Pulmonary artery endothelial cell (primary cell): ENCODE measurements around the gene SMPD2. TPM values are rescaled to one million over a fixed set of nuclear protein-coding genes. Genes with fewer than 3 reads are reported as not detected.

Experiments used
- DNase-seq: peaks from one replicate; pipeline ENCODE4 v3.0.0-alpha.2; 2011; ENCODE audit warnings: low read depth, low spot score
- total RNA-seq: library from RNA; depleted of rRNA; stranded (reverse); fragments of >200 nt; gene quantifications from 2 replicates; pipeline ENCODE4 v1.2.3, GENCODE V29; 2014

Gene SMPD2
- total RNA-seq, 1 donor from 2014 or later: 10.7 TPM

DNA sequence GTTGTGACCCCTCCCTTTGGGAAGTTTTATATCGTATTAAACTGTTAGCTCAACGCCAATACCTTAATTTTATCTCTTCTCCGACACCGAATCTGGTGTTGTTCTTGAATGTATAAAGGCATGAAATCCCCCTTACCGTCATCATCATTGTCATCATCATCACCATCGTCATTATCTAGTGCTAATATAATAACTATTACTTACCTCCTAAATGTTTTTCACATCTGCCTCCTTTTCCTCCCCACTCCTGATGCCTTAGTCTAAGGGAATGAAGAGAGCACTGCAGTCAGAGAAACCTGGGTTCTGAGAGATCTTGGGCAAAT is 43.2 kb downstream of the SMPD2 start:
- DNase-seq: no peak

- no peak for DNase-seq
These were observed 43.6 kb downstream of the SMPD2 start for GRCh38 chr6:109484122-109484521.

DNA sequence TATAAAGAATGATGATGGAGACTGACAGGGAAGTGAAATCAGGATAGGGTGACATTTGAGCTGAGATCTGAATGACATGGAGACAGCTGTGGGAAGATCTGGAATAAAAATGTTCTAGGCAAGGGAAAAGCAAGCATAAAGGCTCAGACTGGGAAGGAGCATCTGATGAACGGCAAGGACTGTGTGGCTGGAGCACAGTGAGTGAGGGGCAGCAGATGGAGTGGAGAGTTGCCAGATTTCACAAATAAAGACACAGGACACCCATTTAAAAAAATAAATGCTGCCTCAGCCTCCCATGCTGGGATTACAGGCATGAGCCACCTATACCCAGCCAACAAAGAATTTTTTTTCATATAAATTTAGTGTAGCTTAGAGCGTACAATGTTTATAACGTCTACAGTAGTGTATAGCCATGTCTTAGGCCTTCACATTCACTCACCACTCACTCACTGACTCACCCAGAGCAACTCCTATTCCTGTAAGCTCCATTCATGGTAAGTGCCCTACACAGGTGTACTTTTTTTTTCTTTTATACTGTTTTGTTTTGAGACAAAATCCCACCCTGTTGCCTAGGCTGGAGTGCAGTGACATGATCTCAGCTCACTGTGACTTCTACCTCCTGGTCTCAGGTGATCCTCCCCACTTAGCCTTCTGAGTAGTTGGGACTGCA is 44.9 kb downstream of the SMPD2 start:
- no peak for DNase-seq

GRCh38 chr6:109486068-109486467 is 45.5 kb downstream of the SMPD2 start:
- no peak for DNase-seq

DNA sequence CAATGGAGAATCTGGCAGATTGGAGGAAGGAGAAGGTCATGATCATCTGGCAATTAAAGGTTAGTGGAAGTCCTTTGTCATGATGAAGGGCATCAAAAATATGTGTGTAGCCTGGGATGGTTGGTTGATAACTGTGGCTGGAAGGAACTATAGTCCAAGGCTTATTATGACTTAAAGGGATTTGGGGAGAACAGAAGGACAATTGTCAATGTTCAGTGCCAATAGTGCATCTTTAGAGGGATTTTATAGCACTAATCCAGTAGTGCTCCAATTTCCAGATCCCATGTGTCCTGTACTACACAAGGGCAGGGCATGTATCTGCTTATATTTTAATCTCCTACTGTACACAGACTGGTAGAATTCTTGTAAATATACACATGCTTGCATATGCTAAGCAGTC is 47.5 kb downstream of the SMPD2 start:
- DNase-seq: no peak

- DNase-seq: no peak
These were observed 50.2 kb downstream of the SMPD2 start for GRCh38 chr6:109490713-109491112.

GRCh38 chr6:109491207-109491938 is 50.8 kb downstream of the SMPD2 start:
- no peak for DNase-seq

Other genes starting within 250 kb of the SMPD2 start
- 122 and 152 TPM in 2 replicates for gene CD164, start 58.3 kb upstream of the SMPD2 start, total RNA-seq
- gene PPIL6, start 96 bp upstream of the SMPD2 start, total RNA-seq: 0.49 and 1.1 TPM in 2 replicates
- 28.1 and 38.8 TPM in 2 replicates for gene MICAL1, start 15.0 kb downstream of the SMPD2 start, total RNA-seq
- gene ZBTB24, start 42.5 kb downstream of the SMPD2 start, total RNA-seq: 6.8 and 8.3 TPM in 2 replicates